GM23248 (cell line): ENCODE measurements around the gene HOXA4. TPM values are rescaled to one million over a fixed set of nuclear protein-coding genes. Genes with fewer than 3 reads are reported as not detected.

Experiments
- DNase-seq: peaks from one replicate; pipeline ENCODE4 v3.0.0-alpha.2; 2015
- H2AFZ ChIP-seq: fragments of 200-600 bp; sonication (generic); 2 replicates; pipeline ENCODE4 v1.6.1; 2016; ENCODE audit warnings: antibody characterized with exemption
- H3F3A ChIP-seq: fragments of 200-600 bp; sonication (generic); 2 replicates; pipeline ENCODE4 v1.6.1; 2016; ENCODE audit warnings: mild to moderate bottlenecking, antibody characterized with exemption, mixed run types; ENCODE audit not compliant: insufficient read depth
- H3K27ac ChIP-seq: fragments of 200-600 bp; sonication (generic); 2 replicates; pipeline ENCODE4 v1.5.1; 2016; ENCODE audit warnings: mild to moderate bottlenecking
- H3K27me3 ChIP-seq: fragments of 200-600 bp; sonication (generic); replicated peaks from 2 replicates; pipeline ENCODE4 v1.6.1; 2016; ENCODE audit warnings: mild to moderate bottlenecking; ENCODE audit not compliant: insufficient read depth
- H3K36me3 ChIP-seq: fragments of 200-600 bp; sonication (generic); 2 replicates; pipeline ENCODE4 v1.6.1; 2016; ENCODE audit warnings: low read depth, mild to moderate bottlenecking
- H3K4me1 ChIP-seq: fragments of 200-600 bp; sonication (generic); 2 replicates; pipeline ENCODE4 v1.6.1; 2016; ENCODE audit warnings: mild to moderate bottlenecking; ENCODE audit not compliant: insufficient read depth
- H3K4me2 ChIP-seq: fragments of 200-600 bp; sonication (generic); one replicate; pipeline ENCODE4 v1.6.1; 2016; ENCODE audit warnings: mild to moderate bottlenecking; ENCODE audit not compliant: unreplicated experiment
- H3K4me3 ChIP-seq: fragments of 200-600 bp; sonication (generic); 2 replicates; pipeline ENCODE4 v1.5.1; 2016; ENCODE audit warnings: mild to moderate bottlenecking
- H3K79me2 ChIP-seq: fragments of 200-600 bp; sonication (generic); 2 replicates; pipeline ENCODE4 v1.6.1; 2016; ENCODE audit warnings: mild to moderate bottlenecking; ENCODE audit not compliant: insufficient read depth
- H3K9ac ChIP-seq: fragments of 200-600 bp; sonication (generic); 2 replicates; pipeline ENCODE4 v1.6.1; 2016; ENCODE audit warnings: mild to moderate bottlenecking
- H3K9me2 ChIP-seq: fragments of 200-600 bp; sonication (generic); 2 replicates; pipeline ENCODE4 v1.6.1; 2016; ENCODE audit warnings: mixed run types, mild to moderate bottlenecking, moderate library complexity; ENCODE audit not compliant: insufficient read depth
- H3K9me3 ChIP-seq: fragments of 200-600 bp; sonication (generic); one replicate; pipeline ENCODE4 v1.6.1; 2017; ENCODE audit warnings: low read depth
- H4K20me1 ChIP-seq: fragments of 200-600 bp; sonication (generic); 2 replicates; pipeline ENCODE4 v1.6.0; 2016; ENCODE audit not compliant: insufficient read depth
- EZH2 ChIP-seq: fragments of 200-600 bp; sonication (generic); IDR thresholded peaks from 2 replicates; pipeline ENCODE4 v1.6.1; 2018; ENCODE audit warnings: antibody characterized with exemption, mild to moderate bottlenecking; ENCODE audit not compliant: insufficient read depth, poor library complexity, severe bottlenecking
- EZH2phosphoT487 ChIP-seq: fragments of 200-600 bp; sonication (generic); IDR thresholded peaks from 2 replicates; pipeline ENCODE4 v1.6.1; 2018; ENCODE audit warnings: antibody characterized with exemption, moderate library complexity, mild to moderate bottlenecking, low read depth; ENCODE audit not compliant: insufficient read depth
- WGBS, 2 experiments: methylation state at CpG; one replicate each; pipeline ENCODE4 v1.1.6; 2015 to 2017; ENCODE audit warnings: low lambda C conversion rate in 2 of 2, low coverage in 1 of 2; ENCODE audit errors: missing lambda C conversion rate in 2 of 2; 5-methylcytosine and 5-hydroxymethylcytosine counted together
- in situ Hi-C: fragments of 300-500 bp; cut with MboI; formaldehyde crosslinking; loops from 2 replicates; pipeline ENCODE4 v1.15.0; 2020
- polyA plus RNA-seq: library from polyadenylated mRNA; unstranded; fragments of >200 nt; fragmentation: Nextera tagmentation; extraction: Ambion mirVana; gene quantifications from 2 replicates; pipeline ENCODE4 v1.2.1, GENCODE V29; 2016
- total RNA-seq: library from RNA; depleted of rRNA; stranded (reverse); fragments of >200 nt; shearing (Covaris generic); gene quantifications from 2 replicates; pipeline ENCODE4 v1.2.3, GENCODE V29; 2014

The HOXA4 gene
- total and polyA plus RNA-seq, 2 experiments from 2014 or later = 1.8 to 3.1 TPM

GRCh38 chr7:27172823-27173510 lies 42.4 kb upstream of the HOXA4 start:
- Histone ChIP-seq H3K4me3 (peak overlapping the region; percentile 83), H3K36me3 (peaks cover 4% of the 10 kb centered on the region; the same call in 1 of the 2 replicates), H3K27ac (peak overlapping the region; percentile 99), H3K79me2 (peaks cover 100% of the 10 kb centered on the region), H3K9me3 (no peaks in the 10 kb centered on the region), H3K4me2 (peak overlapping the region; percentile 100), H4K20me1 (no peaks in the 10 kb centered on the region), H3K27me3 (no peaks in the 10 kb centered on the region), H3K9me2 (no peaks in the 10 kb centered on the region), H3K9ac (peak overlapping the region; percentile 98), H3F3A (peaks cover 3% of the 10 kb centered on the region; the same call in 1 of the 2 replicates), H2AFZ (0 out of 2 replicates have a peak overlapping the region, but pooled peaks have one; percentile 1), H3K4me1 (peaks cover 27% of the 10 kb centered on the region)
- peak; percentile 82 for DNase-seq
- WGBS, 2 experiments = 1% methylated on average over 54 to 58 of the region's 58 CpGs
- TF ChIP-seq EZH2 = no peak
- no peak for TF ChIP-seq EZH2phosphoT487
- in situ Hi-C loops = loop anchor here (10.0 kb wide), 1 partner anchor 1318 kb away; no protein-coding TSS in a partner anchor

DNA sequence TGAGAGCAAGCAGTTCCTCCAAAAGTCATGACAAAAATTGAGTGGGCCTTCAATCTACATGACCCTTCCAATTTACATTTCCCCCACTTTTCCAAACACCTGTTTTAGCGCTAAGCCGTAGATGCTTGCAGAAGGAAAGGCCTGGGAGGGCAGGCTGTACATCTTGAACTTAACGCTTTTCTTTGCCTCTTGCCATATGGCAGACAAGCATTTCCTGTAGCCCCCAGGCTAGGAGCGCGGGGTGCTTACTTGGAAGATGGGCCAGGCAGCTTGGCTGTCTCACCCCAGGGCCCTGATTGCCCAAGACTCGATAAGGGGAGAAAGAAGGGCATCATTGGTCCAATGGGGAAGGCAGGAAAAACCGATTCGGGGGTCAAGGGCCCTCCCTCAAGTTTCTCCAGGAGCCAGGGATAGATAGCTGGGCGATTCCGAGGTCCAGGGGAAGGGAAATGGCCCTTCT lies 41.8 kb upstream of the HOXA4 start:
- H2AFZ ChIP-seq = 0 out of 2 replicates have a peak overlapping the region, but pooled peaks have one; percentile 1
- TF ChIP-seq EZH2phosphoT487 (no peak), EZH2 (no peak)
- no peaks in the 10 kb centered on the region for H4K20me1 ChIP-seq
- H3K27me3 ChIP-seq = no peaks in the 10 kb centered on the region
- peaks cover 4% of the 10 kb centered on the region; the same call in 1 of the 2 replicates for H3K36me3 ChIP-seq
- H3K4me1 ChIP-seq = peaks cover 30% of the 10 kb centered on the region
- peak overlapping the region; percentile 100 for H3K4me2 ChIP-seq
- H3K9me3 ChIP-seq = no peaks in the 10 kb centered on the region
- in situ Hi-C loops = loop anchor here (10.0 kb wide), 1 partner anchor 1318 kb away; no protein-coding TSS in a partner anchor
- whole genome bisulfite sequencing, 2 experiments = 0% methylated on average over 10 of the region's 10 CpGs
- peaks cover 9% of the 10 kb centered on the region; the same call in 1 of the 2 replicates for H3F3A ChIP-seq
- no peaks in the 10 kb centered on the region for H3K9me2 ChIP-seq
- peak overlapping the region; percentile 83 for H3K4me3 ChIP-seq
- peaks cover 100% of the 10 kb centered on the region for H3K79me2 ChIP-seq
- peak; percentile 71 for DNase-seq
- peak overlapping the region; percentile 98 for H3K9ac ChIP-seq
- H3K27ac ChIP-seq = peak overlapping the region; percentile 99

- Histone ChIP-seq H3K9me3 (no peaks in the 10 kb centered on the region), H3K4me2 (peak overlapping the region; percentile 100), H3K9ac (peak overlapping the region; percentile 98), H3K4me3 (peak overlapping the region; percentile 83), H3K79me2 (peaks cover 100% of the 10 kb centered on the region), H3K9me2 (no peaks in the 10 kb centered on the region), H3K27ac (peak overlapping the region; percentile 99), H3F3A (peaks cover 11% of the 10 kb centered on the region), H4K20me1 (no peaks in the 10 kb centered on the region), H2AFZ (no peak overlapping the region), H3K36me3 (peaks cover 4% of the 10 kb centered on the region; the same call in 1 of the 2 replicates), H3K4me1 (peaks cover 28% of the 10 kb centered on the region), H3K27me3 (no peaks in the 10 kb centered on the region)
- in situ Hi-C loops = loop anchor here (10.0 kb wide), 1 partner anchor 1317 kb away; no protein-coding TSS in a partner anchor
- TF ChIP-seq EZH2phosphoT487 (peak; percentile 66; the same call in 1 of the 2 replicates), EZH2 (no peak)
- WGBS, 2 experiments = 1% methylated on average over 30 of the region's 30 CpGs
- DNase-seq = peak; percentile 71
These were observed 41.2 kb upstream of the HOXA4 start for GRCh38 chr7:27171637-27172314.

DNA sequence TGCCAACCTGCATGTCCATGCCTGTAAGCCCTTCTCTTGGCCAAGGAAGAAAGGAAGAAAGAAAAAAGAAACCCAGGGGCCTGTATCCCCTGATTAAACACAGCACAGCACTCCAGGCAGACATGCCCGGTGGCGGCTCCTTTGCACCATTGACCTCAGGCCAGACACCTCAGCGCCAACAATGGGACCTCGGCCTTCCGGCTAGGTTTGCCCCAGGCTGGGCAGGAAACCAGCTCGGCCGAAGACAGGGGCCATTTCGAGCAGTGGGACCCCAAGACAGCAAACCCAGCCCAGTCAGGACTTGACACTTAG lies 40.7 kb upstream of the HOXA4 start:
- in situ Hi-C loops = loop anchor here (10.0 kb wide), 1 partner anchor 1316 kb away; no protein-coding TSS in a partner anchor
- H4K20me1 ChIP-seq = no peaks in the 10 kb centered on the region
- H3K27me3 ChIP-seq = no peaks in the 10 kb centered on the region
- TF ChIP-seq EZH2 (no peak), EZH2phosphoT487 (no peak)
- H2AFZ ChIP-seq = no peak overlapping the region
- DNase-seq = peak; percentile 71
- H3K9me2 ChIP-seq = no peaks in the 10 kb centered on the region
- peak overlapping the region; percentile 98 for H3K9ac ChIP-seq
- H3K79me2 ChIP-seq = peaks cover 100% of the 10 kb centered on the region
- H3K4me2 ChIP-seq = peak overlapping the region; percentile 100
- H3K27ac ChIP-seq = peak overlapping the region; percentile 99
- H3K36me3 ChIP-seq = peaks cover 4% of the 10 kb centered on the region; the same call in 1 of the 2 replicates
- H3K9me3 ChIP-seq = no peaks in the 10 kb centered on the region
- peaks cover 23% of the 10 kb centered on the region for H3K4me1 ChIP-seq
- peak overlapping the region; percentile 83 for H3K4me3 ChIP-seq
- peaks cover 11% of the 10 kb centered on the region for H3F3A ChIP-seq
- 0% methylated on average over 8 of the region's 8 CpGs for WGBS, 2 experiments
